ENCODE measurements around the gene PPFIBP2. TPM values are rescaled to one million over a fixed set of nuclear protein-coding genes. Genes with fewer than 3 reads are reported as not detected.

Gene PPFIBP2
- total and polyA plus RNA-seq, 10 donors, result 17.2 to 75.1 (median 40.4) TPM

DNA sequence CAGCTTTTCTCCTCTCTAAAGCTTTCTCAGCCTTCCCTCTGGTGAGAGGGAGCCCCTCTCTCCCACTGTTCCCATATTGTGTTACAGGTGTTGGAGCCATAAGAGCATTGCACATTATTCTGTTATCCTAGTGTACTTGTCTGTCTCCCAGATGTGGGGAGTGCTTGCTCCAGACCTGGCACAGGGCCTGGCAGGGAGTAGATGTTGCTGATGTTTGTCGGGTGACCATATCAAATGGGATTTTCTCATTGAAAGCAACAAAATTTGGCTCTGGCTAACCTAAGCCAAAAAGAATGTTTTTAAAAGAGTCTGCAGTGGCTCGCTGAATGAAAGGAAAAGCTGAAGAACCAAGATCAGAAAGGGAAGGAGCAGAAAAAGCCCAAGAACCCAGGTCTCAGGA is 118.4 kb downstream of the PPFIBP2 start:
- Histone ChIP-seq H3K27me3 (replicated peaks in 1 of 7) (peaks cover 0 to 4% (median 0%) of the 10 kb centered on the region in 7 donors), H3K4me3 (no peak overlapping the region), H3K9me3 (no peaks in the 10 kb centered on the region), H3K4me1 (no peaks in the 10 kb centered on the region), H3K27ac (no peak overlapping the region), H3K36me3 (peaks cover 0 to 99% (median 48%) of the 10 kb centered on the region in 6 donors)
- intact Hi-C loops (cut with DNase I; ENCODE audit: low total_unique reads), result no loop called here
- DNase-seq, result no peak
- 93 to 97% (median 95%) methylated on average over 2 of the region's 2 CpGs for WGBS, 5 donors
- TF ChIP-seq POLR2A (IDR thresholded peaks at IDR 0.05) (no peak), POLR2AphosphoS5 (IDR thresholded peaks at IDR 0.05) (no peak)
- TF ChIP-seq, protein P1, sequence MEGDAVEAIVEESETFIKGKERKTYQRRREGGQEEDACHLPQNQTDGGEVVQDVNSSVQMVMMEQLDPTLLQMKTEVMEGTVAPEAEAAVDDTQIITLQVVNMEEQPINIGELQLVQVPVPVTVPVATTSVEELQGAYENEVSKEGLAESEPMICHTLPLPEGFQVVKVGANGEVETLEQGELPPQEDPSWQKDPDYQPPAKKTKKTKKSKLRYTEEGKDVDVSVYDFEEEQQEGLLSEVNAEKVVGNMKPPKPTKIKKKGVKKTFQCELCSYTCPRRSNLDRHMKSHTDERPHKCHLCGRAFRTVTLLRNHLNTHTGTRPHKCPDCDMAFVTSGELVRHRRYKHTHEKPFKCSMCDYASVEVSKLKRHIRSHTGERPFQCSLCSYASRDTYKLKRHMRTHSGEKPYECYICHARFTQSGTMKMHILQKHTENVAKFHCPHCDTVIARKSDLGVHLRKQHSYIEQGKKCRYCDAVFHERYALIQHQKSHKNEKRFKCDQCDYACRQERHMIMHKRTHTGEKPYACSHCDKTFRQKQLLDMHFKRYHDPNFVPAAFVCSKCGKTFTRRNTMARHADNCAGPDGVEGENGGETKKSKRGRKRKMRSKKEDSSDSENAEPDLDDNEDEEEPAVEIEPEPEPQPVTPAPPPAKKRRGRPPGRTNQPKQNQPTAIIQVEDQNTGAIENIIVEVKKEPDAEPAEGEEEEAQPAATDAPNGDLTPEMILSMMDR (IDR thresholded peaks at IDR 0.05 in 8 of 11, conservative IDR thresholded peaks at IDR 0.05 in 3 of 11), result no peak

DNA sequence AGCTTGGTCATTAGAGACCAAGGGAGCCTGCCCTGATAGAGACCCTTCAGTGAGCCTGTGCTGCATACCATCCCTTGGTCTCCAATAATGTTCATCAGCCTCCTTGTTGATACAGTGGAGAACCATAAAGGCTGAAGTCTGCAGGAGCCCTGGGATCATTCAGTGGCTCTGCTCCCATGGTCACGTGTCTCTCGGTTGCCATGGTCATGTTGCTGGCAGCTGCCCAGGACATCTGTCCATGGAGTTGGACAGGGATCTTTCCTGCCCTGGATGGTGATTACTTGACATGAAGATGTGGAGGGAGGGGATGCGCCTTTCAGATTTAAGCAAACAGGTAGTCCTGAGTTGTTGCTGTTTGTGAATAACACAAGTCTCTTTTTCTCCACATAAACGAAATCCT is 121.3 kb downstream of the PPFIBP2 start:
- intact Hi-C loops (cut with DNase I; ENCODE audit: low total_unique reads), result no loop called here
- Histone ChIP-seq H3K27me3 (replicated peaks in 1 of 7) (peaks cover 0 to 4% (median 0%) of the 10 kb centered on the region in 7 donors), H3K9me3 (no peaks in the 10 kb centered on the region), H3K4me3 (no peak overlapping the region), H3K4me1 (no peaks in the 10 kb centered on the region), H3K36me3 (peaks cover 0 to 97% (median 43%) of the 10 kb centered on the region in 6 donors), H3K27ac (no peak overlapping the region)
- WGBS, 5 donors, result 65 to 93% (median 85%) methylated on average over 4 of the region's 4 CpGs
- no peak for DNase-seq
- TF ChIP-seq, protein P1 (IDR thresholded peaks at IDR 0.05 in 8 of 11, conservative IDR thresholded peaks at IDR 0.05 in 3 of 11), result no peak
- no peak for TF ChIP-seq POLR2A (IDR thresholded peaks at IDR 0.05)
- TF ChIP-seq POLR2AphosphoS5 (IDR thresholded peaks at IDR 0.05), result no peak

DNA sequence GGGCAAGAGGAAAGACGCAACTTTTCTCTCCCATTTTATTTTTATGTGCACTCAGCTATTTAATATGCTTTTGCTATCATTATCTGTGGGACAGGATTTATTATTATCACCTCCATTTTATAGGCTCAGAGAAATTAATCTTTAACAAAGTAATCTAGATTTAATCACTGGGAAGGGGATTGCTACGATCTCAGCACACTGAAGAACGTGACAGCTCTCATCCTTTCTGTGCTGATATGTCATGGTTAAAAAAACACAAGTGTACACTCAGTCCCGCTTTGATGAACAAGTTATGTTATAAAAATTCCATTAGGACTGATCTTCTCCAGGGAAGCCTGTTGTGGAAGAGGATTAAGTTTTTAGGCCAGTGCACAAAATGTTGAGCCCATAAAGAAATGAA is 121.9 kb downstream of the PPFIBP2 start:
- no peaks in the 10 kb centered on the region for H3K9me3 ChIP-seq
- H3K4me1 ChIP-seq, result no peaks in the 10 kb centered on the region
- peaks cover 0 to 4% (median 0%) of the 10 kb centered on the region in 7 donors for H3K27me3 ChIP-seq (replicated peaks in 1 of 7)
- intact Hi-C loops (cut with DNase I; ENCODE audit: low total_unique reads), result no loop called here
- no peak for DNase-seq
- peaks cover 0 to 97% (median 45%) of the 10 kb centered on the region in 6 donors for H3K36me3 ChIP-seq
- no peak overlapping the region for H3K4me3 ChIP-seq
- WGBS, 5 donors, result 93 to 95% (median 94%) methylated on average over 4 of the region's 4 CpGs
- TF ChIP-seq, protein P1 (IDR thresholded peaks at IDR 0.05 in 8 of 11, conservative IDR thresholded peaks at IDR 0.05 in 3 of 11), result no peak
- no peak for TF ChIP-seq POLR2A (IDR thresholded peaks at IDR 0.05)
- H3K27ac ChIP-seq, result no peak overlapping the region

DNA sequence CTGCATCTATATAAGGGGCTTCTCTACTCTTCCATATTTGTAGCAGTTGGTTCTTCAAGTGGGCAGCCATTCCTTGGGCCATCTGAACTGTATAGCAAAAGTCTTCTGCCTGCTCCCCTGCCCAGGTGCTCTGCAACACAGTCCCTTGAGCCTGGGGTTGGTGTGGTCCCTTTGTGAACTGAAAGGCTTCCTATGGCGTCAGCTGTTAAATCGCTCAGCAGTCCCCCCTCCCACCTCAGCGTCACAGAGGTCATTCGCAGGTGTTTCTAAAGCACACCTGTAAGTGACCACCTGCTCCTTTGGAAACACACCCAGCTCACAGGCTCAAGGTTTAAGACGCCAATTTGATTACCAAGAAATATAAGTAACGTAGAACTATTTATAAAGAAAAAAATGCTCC is 122.6 kb downstream of the PPFIBP2 start:
- intact Hi-C loops (cut with DNase I; ENCODE audit: low total_unique reads), result no loop called here
- H3K4me3 ChIP-seq, result no peak overlapping the region
- H3K27ac ChIP-seq, result no peak overlapping the region
- no peak for DNase-seq
- no peaks in the 10 kb centered on the region for H3K9me3 ChIP-seq
- peaks cover 0 to 97% (median 46%) of the 10 kb centered on the region in 6 donors for H3K36me3 ChIP-seq
- WGBS, 5 donors, result 75 to 86% (median 75%) methylated on average over 6 of the region's 6 CpGs
- TF ChIP-seq POLR2A (IDR thresholded peaks at IDR 0.05) (no peak), POLR2AphosphoS5 (IDR thresholded peaks at IDR 0.05) (no peak)
- TF ChIP-seq, protein P1 (IDR thresholded peaks at IDR 0.05 in 8 of 11, conservative IDR thresholded peaks at IDR 0.05 in 3 of 11), result no peak
- H3K4me1 ChIP-seq, result no peaks in the 10 kb centered on the region
- H3K27me3 ChIP-seq (replicated peaks in 1 of 7), result peaks cover 0 to 4% (median 0%) of the 10 kb centered on the region in 7 donors
